ENCODE data around the gene CNTNAP5.

CNTNAP5 gene

GRCh38 chr2:124264551-124265091 is 239.5 kb downstream of the CNTNAP5 start:
- H2AFZ ChIP-seq (ENCODE audit: low read depth, low read length) = no peak overlapping the region
- H3K4me1 ChIP-seq (ENCODE audit: low read length) = peaks cover 27% of the 10 kb centered on the region
- no peak overlapping the region for H3K4me3 ChIP-seq (ENCODE audit: low read length)
- H3K4me2 ChIP-seq (ENCODE audit: low read length) = no peak overlapping the region
- no peaks in the 10 kb centered on the region for H3K36me3 ChIP-seq (replicated peaks; ENCODE audit: low read depth, low read length)
- no peak overlapping the region for H3K27ac ChIP-seq (ENCODE audit: low read length)
- no peaks in the 10 kb centered on the region for H3K27me3 ChIP-seq (ENCODE audit: low read depth, low read length)
- no peaks in the 10 kb centered on the region for H3K79me2 ChIP-seq (ENCODE audit: low read length)
- TF ChIP-seq EZH2phosphoT487 (IDR thresholded peaks at IDR 0.05; ENCODE audit: low read depth) = no peak
- TF ChIP-seq, protein P1, sequence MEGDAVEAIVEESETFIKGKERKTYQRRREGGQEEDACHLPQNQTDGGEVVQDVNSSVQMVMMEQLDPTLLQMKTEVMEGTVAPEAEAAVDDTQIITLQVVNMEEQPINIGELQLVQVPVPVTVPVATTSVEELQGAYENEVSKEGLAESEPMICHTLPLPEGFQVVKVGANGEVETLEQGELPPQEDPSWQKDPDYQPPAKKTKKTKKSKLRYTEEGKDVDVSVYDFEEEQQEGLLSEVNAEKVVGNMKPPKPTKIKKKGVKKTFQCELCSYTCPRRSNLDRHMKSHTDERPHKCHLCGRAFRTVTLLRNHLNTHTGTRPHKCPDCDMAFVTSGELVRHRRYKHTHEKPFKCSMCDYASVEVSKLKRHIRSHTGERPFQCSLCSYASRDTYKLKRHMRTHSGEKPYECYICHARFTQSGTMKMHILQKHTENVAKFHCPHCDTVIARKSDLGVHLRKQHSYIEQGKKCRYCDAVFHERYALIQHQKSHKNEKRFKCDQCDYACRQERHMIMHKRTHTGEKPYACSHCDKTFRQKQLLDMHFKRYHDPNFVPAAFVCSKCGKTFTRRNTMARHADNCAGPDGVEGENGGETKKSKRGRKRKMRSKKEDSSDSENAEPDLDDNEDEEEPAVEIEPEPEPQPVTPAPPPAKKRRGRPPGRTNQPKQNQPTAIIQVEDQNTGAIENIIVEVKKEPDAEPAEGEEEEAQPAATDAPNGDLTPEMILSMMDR (IDR thresholded peaks at IDR 0.05; ENCODE audit: low read depth, low read length) = no peak
- no peaks in the 10 kb centered on the region for H4K20me1 ChIP-seq (ENCODE audit: insufficient read depth, low read length)
- no peak overlapping the region for H3K9ac ChIP-seq (ENCODE audit: low read length)
- no peaks in the 10 kb centered on the region for H3K9me3 ChIP-seq (ENCODE audit: insufficient read depth, low read length)

- H3K36me3 ChIP-seq (replicated peaks; ENCODE audit: low read depth, low read length) = peaks cover 2% of the 10 kb centered on the region
- no peaks in the 10 kb centered on the region for H3K79me2 ChIP-seq (ENCODE audit: low read length)
- TF ChIP-seq EZH2phosphoT487 (IDR thresholded peaks at IDR 0.05; ENCODE audit: low read depth) = no peak
- TF ChIP-seq, protein P1 (IDR thresholded peaks at IDR 0.05; ENCODE audit: low read depth, low read length) = no peak
- peaks cover 29% of the 10 kb centered on the region for H3K4me1 ChIP-seq (ENCODE audit: low read length)
- no peak overlapping the region for H2AFZ ChIP-seq (ENCODE audit: low read depth, low read length)
- no peak overlapping the region for H3K27ac ChIP-seq (ENCODE audit: low read length)
- H3K4me2 ChIP-seq (ENCODE audit: low read length) = peak overlapping the region; percentile 26; the same call in 1 of the 2 replicates
- H3K9ac ChIP-seq (ENCODE audit: low read length) = no peak overlapping the region
- no peaks in the 10 kb centered on the region for H3K9me3 ChIP-seq (ENCODE audit: insufficient read depth, low read length)
- no peak overlapping the region for H3K4me3 ChIP-seq (ENCODE audit: low read length)
- no peaks in the 10 kb centered on the region for H3K27me3 ChIP-seq (ENCODE audit: low read depth, low read length)
- H4K20me1 ChIP-seq (ENCODE audit: insufficient read depth, low read length) = no peaks in the 10 kb centered on the region
These were observed 242.7 kb downstream of the CNTNAP5 start for GRCh38 chr2:124267794-124268193.

GRCh38 chr2:124269348-124269747 is 244.3 kb downstream of the CNTNAP5 start:
- Histone ChIP-seq H3K27ac (ENCODE audit: low read length) (peak overlapping the region; percentile 31), H3K79me2 (ENCODE audit: low read length) (no peaks in the 10 kb centered on the region), H3K9ac (ENCODE audit: low read length) (no peak overlapping the region), H3K9me3 (ENCODE audit: insufficient read depth, low read length) (no peaks in the 10 kb centered on the region), H3K4me1 (ENCODE audit: low read length) (peaks cover 29% of the 10 kb centered on the region), H3K4me2 (ENCODE audit: low read length) (peak overlapping the region; percentile 31), H2AFZ (ENCODE audit: low read depth, low read length) (no peak overlapping the region), H3K27me3 (ENCODE audit: low read depth, low read length) (no peaks in the 10 kb centered on the region), H3K4me3 (ENCODE audit: low read length) (no peak overlapping the region), H3K36me3 (replicated peaks; ENCODE audit: low read depth, low read length) (peaks cover 2% of the 10 kb centered on the region), H4K20me1 (ENCODE audit: insufficient read depth, low read length) (no peaks in the 10 kb centered on the region)
- TF ChIP-seq, protein P1 (IDR thresholded peaks at IDR 0.05; ENCODE audit: low read depth, low read length) = no peak
- TF ChIP-seq EZH2phosphoT487 (IDR thresholded peaks at IDR 0.05; ENCODE audit: low read depth) = no peak

GRCh38 chr2:124272261-124272841 is 247.3 kb downstream of the CNTNAP5 start:
- Histone ChIP-seq H3K4me2 (ENCODE audit: low read length) (no peak overlapping the region), H3K27ac (ENCODE audit: low read length) (no peak overlapping the region), H3K9me3 (ENCODE audit: insufficient read depth, low read length) (no peaks in the 10 kb centered on the region), H3K4me3 (ENCODE audit: low read length) (no peak overlapping the region), H4K20me1 (ENCODE audit: insufficient read depth, low read length) (no peaks in the 10 kb centered on the region), H3K4me1 (ENCODE audit: low read length) (peaks cover 23% of the 10 kb centered on the region), H3K79me2 (ENCODE audit: low read length) (no peaks in the 10 kb centered on the region), H3K27me3 (ENCODE audit: low read depth, low read length) (no peaks in the 10 kb centered on the region), H3K9ac (ENCODE audit: low read length) (no peak overlapping the region), H3K36me3 (replicated peaks; ENCODE audit: low read depth, low read length) (peaks cover 2% of the 10 kb centered on the region), H2AFZ (ENCODE audit: low read depth, low read length) (no peak overlapping the region)
- TF ChIP-seq EZH2phosphoT487 (IDR thresholded peaks at IDR 0.05; ENCODE audit: low read depth) = no peak
- TF ChIP-seq, protein P1 (IDR thresholded peaks at IDR 0.05; ENCODE audit: low read depth, low read length) = no peak
